H7 (cell line): ENCODE measurements around the gene PARK7. TPM values are rescaled to one million over a fixed set of nuclear protein-coding genes. Genes with fewer than 3 reads are reported as not detected.
"Not testable (repeated sequence)": the region's sequence is repeated elsewhere in the genome, so short reads cannot be mapped to it uniquely, and the experiment has no call there.

Experiments
- DNase-seq: peaks from one replicate; pipeline ENCODE4 v3.0.0; 2012
- H3K27me3 ChIP-seq: 2 replicates; pipeline ENCODE4 v1.6.0; 2011; ENCODE audit warnings: mild to moderate bottlenecking, low read length; ENCODE audit not compliant: control insufficient read depth, insufficient read depth
- H3K36me3 ChIP-seq: replicated peaks from 2 replicates; pipeline ENCODE4 v1.5.1; 2011; ENCODE audit warnings: low read length; ENCODE audit not compliant: control insufficient read depth, insufficient read depth
- H3K4me3 ChIP-seq: 2 replicates; pipeline ENCODE4 v1.5.1; 2011; ENCODE audit warnings: low read depth, mild to moderate bottlenecking, control low read depth, low read length, moderate library complexity; ENCODE audit not compliant: insufficient read depth
- total RNA-seq: library from RNA; depleted of rRNA; stranded (reverse); fragments of >200 nt; shearing (Covaris generic); gene quantifications from 2 replicates; pipeline ENCODE4 v1.2.3, GENCODE V29; 2014

Gene PARK7
- total RNA-seq, 1 experiment from 2014 or later = 298 TPM

DNA sequence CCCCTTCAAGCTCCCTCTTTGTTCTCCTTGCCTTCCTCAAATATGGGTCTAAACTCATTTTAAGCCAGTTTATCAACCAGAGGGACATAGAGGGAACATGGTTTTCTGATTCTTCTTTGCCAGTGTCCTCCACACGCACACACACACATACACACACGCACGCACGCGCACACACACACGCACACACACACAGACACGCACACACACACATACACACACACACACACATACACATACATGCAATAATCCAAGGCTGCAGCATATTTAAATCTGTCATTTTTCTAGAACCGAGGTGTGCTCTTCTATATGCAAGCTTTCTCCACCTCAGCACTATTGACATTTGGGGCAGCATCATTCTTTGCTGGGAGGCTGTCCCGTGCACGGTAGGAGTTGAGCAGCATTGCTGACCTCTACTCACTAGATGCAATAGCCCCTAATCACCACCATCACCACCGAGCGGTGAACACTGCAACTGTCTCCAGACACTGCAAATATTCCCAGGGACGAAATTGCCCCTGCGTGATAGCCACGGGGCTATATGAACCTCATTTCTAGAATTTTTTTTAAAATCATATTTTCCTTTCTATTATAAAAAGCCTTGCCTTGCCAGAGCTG is 28.9 kb upstream of the PARK7 start:
- Histone ChIP-seq H3K36me3 (no peaks in the 10 kb centered on the region), H3K4me3 (no peak overlapping the region), H3K27me3 (no peaks in the 10 kb centered on the region; the same call in 1 of the 2 replicates)
- DNase-seq = no peak

DNA sequence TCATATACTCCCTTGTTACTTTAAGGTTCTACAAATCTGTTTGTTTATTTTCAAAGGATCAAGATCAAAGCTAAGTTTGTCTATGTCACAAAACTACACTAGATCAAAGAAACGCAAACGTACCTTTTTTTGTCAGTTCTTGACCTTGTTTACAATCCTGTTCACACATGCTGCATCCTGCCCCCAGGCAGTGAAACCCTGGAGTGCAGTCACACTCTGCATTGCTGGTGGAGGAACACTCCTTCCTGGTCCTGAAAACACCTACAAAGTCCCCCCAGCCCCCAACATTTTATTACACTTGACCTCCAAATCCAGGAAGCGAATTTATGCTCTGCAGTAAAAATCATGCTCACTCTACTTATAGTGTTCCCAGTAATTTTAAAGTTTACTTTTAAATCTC is 23.4 kb upstream of the PARK7 start:
- Histone ChIP-seq H3K4me3 (no peak overlapping the region), H3K36me3 (no peaks in the 10 kb centered on the region), H3K27me3 (peaks cover 32% of the 10 kb centered on the region)
- DNase-seq = no peak

DNA sequence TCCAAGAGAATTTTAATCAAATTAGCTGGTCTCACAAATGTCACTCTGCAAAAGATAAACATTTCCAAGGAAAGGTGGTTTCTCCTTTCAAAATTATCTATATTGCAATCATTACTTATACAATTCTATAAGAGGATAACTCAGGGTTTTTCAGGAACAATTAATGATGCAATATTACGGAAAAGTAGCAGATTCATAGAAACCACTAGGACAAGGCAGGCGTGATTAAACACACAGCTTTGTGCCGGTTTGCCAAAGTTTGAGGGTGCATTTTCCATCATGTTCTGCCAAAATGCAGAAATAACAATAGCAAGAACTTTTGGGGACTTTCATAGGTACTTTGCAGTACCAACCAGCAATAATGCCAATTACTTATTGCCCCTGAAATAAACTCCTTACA is 21.5 kb upstream of the PARK7 start:
- Histone ChIP-seq H3K4me3 (no peak overlapping the region), H3K27me3 (peaks cover 36% of the 10 kb centered on the region), H3K36me3 (no peaks in the 10 kb centered on the region)
- DNase-seq = no peak

DNA sequence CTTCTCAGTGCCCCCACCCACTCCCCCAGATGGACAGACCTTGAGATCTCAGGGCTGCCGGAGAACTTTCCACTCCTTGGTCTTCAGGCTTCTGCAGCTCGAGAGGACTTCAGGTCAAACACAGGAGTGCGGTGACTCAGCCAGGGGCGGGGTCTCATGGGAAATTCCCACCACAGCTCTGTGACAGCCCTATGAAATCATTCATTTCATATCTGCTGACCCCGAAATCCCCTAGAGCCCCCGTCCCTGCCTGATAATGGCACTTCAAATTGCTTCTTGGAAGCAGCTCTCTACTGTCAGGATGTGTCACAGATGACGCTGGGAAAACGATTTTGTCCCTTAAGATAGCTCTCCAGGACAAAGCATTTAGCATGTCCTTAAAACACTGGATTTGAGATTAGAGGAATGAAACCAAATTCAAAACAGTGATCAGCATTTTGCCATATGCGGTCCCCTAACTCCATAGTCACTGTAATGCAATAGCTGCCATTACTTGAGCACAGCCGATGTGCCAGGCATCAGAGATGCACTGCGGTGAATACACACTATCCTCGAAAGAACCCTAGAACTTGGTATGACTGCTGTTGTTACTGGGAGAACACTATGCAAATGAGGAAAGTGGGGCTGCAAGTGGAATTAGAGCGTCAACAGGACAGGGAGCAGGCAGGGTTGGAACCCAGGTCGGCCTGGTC is 20.6 kb upstream of the PARK7 start, which contains the start of gene TNFRSF9:
TSS of gene TNFRSF9 (minus strand) at position 95 of the 692 bp plus-strand sequence. CDS start 845 bp downstream, outside the sequence.
- no peak for DNase-seq
- Histone ChIP-seq H3K4me3 (no peak within 1 kb of the TSS), H3K36me3 (no peaks in the 10 kb centered on the region), H3K27me3 (peaks cover 36% of the 10 kb centered on the region)

DNA sequence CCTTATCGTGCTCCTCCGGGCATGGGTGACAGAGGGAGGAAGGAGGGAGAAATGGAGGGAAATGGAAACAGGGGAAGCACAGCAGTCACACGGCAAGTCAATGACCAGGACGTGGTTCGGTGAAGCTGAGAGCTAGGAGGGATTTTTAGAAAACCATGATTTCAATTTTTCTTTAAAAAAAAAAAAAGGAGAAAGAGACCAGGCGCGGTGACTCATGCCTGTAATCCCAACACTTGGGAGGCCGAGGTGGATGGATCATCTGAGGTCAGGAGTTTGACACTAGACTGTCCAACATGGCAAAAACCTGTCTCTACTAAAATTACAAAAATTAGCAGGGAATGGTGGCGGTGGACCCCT is 20.1 kb upstream of the PARK7 start:
- DNase-seq = no peak
- Histone ChIP-seq H3K36me3 (no peaks in the 10 kb centered on the region), H3K27me3 (peaks cover 36% of the 10 kb centered on the region), H3K4me3 (no peak overlapping the region)

DNA sequence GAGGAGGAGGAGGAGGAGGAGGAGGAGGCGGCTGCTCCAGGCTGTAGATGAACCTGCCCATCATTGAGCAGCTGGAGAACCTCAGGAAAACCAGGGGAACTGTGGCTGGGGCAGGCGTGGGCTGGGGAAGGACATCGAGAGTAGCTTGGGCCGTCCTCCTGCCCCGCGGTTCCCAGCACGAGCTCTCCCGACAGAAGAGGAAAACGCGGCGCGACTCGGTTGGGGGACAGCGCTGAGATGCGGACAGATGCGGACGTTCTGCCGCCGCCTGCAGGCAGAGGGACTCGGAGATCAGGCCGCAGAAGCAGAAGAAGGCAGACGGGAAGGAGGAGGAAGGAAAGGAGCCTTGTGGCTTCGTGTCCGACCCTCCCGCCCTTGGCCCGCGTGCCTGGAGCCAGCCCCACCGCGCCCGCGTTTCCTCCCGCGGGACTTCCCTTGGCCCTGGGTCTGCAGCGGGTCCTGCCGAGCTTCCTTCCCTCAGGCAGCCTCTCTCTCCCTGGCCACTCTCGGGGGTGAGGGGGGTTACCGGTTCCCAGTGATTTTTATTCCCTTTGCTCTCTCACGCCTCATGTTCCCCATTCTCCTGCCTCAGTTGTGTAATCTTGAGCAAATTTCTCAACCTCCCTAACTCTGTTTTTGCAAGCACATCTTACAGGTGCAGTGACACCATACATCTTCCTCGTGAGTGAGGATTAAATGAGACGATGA is 19.1 kb upstream of the PARK7 start:
- peak overlapping the region; percentile 20 for H3K4me3 ChIP-seq
- H3K36me3 ChIP-seq = no peaks in the 10 kb centered on the region
- H3K27me3 ChIP-seq = peaks cover 36% of the 10 kb centered on the region
- DNase-seq = peak; percentile 86

DNA sequence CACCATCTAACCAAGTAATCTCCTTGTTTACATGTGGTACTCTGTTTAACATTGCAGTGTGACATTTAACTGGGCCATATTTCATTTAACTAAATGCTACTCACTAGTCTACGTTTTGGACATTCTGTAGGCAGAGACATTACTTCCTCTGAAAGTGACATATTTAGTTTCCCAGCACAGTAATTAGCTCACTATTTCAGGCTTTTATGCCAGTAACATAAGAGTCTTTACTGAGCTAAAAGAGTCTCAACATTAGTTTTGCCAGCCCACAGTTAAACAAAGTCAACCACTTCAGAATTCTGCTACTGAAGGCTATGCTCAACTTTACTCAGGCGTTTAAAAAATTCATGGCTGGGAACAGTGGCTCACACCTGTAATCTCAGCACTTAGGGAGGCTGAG is 18.3 kb upstream of the PARK7 start:
- Histone ChIP-seq H3K4me3 (no peak overlapping the region), H3K27me3 (peaks cover 36% of the 10 kb centered on the region), H3K36me3 (no peaks in the 10 kb centered on the region)
- DNase-seq = no peak

DNA sequence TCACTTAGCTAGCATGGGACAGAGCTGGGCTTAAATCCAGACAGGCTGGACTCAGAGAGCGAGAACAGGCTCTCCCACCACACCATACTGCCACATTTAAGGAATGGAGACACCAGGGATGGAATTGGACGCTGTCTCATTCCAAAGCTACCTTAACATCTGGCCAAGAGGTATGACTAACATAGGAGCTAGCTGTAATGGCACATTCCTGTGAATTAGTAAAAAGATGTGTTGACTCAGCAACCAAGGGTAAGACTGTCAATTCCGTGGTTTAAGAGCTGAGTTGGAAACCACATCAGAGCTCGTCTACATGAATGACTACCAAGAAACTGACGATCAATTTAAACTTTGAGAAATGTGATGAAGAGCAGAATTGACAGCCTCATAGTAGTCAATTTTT is 12.6 kb upstream of the PARK7 start:
- no peak overlapping the region for H3K4me3 ChIP-seq
- no peaks in the 10 kb centered on the region for H3K36me3 ChIP-seq
- no peak for DNase-seq
- no peaks in the 10 kb centered on the region for H3K27me3 ChIP-seq

DNA sequence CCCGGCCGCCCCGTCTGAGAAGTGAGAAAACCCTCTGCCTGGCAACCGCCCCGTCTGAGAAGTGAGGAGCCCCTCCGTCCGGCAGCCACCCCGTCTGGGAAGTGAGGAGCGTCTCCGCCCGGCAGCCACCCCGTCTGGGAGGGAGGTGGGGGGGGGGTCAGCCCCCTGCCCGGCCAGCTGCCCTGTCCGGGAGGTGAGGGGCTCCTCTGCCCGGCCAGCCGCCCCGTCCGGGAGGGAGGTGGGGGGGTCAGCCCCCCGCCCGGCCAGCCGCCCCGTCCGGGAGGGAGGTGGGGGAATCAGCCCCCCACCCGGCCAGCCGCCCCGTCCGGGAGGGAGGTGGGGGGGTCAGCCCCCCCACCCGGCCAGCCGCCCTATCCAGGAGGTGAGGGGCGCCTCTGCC is 8.7 kb upstream of the PARK7 start:
- H3K27me3 ChIP-seq, DNase-seq, H3K4me3 ChIP-seq: not testable (repeated sequence)

DNA sequence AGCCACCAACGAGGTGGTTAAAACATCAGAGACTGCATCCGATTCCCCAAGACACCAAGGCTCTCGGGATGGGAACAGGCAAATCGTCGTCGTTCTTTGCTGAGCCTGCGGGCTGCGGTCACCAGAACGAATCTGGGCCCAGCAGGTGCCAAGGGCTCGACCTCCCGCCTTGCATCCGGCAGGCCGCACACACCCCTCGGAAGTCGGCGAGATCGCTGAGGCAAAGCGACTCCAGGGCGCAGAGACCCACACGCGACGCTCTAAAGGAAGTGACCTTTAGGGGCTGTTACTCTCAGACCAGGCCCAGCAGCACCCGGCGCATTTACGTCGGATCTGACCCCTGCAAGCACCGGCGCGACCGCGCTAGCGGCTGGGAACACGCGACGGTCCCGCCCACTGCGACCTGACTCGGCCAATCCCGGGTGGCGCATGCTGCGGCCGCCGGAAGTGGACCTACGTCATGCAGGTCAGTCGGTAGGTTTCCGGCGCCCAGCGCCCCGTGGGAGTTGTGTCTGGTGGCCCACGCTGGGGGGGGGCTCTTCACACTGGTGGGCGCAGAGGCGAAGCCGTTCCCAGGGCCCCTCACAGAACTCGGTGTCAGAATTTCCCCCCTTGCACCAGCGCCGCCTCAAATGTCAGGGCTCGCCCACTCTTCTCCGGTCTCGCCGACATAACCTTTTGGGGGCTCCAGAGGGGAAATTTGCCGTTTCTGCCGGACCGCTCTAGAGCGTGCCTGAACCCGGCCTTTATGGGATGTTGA is 7.5 kb upstream of the PARK7 start:
- DNase-seq = no peak
- Histone ChIP-seq H3K27me3 (no peaks in the 10 kb centered on the region), H3K36me3 (no peaks in the 10 kb centered on the region), H3K4me3 (peak overlapping the region; percentile 24; the same call in 1 of the 2 replicates)

More for the DNA sequence above, 8.7 kb upstream of the PARK7 start:
- not testable (repeated sequence) for H3K36me3 ChIP-seq

DNA sequence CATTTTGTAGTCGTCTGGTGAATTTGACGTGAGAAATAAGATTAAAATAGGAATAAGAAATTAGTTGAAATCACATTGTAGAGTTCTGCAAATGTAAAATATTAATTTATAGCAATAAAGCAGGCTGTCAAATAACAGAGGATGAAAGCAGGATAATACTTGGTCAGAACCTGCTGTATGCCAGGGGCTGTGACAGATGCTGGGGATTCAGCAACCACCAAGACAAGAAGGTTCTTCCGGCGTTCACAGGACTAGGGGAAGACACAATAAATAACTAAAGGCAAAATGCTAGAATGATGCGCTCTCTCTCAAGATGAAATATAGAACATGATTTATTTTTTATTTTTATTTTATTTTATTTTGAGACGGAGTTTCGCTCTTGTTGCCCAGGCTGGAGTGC is 6.8 kb upstream of the PARK7 start:
- H3K4me3 ChIP-seq = no peak overlapping the region
- DNase-seq = no peak
- no peaks in the 10 kb centered on the region for H3K36me3 ChIP-seq
- no peaks in the 10 kb centered on the region for H3K27me3 ChIP-seq

DNA sequence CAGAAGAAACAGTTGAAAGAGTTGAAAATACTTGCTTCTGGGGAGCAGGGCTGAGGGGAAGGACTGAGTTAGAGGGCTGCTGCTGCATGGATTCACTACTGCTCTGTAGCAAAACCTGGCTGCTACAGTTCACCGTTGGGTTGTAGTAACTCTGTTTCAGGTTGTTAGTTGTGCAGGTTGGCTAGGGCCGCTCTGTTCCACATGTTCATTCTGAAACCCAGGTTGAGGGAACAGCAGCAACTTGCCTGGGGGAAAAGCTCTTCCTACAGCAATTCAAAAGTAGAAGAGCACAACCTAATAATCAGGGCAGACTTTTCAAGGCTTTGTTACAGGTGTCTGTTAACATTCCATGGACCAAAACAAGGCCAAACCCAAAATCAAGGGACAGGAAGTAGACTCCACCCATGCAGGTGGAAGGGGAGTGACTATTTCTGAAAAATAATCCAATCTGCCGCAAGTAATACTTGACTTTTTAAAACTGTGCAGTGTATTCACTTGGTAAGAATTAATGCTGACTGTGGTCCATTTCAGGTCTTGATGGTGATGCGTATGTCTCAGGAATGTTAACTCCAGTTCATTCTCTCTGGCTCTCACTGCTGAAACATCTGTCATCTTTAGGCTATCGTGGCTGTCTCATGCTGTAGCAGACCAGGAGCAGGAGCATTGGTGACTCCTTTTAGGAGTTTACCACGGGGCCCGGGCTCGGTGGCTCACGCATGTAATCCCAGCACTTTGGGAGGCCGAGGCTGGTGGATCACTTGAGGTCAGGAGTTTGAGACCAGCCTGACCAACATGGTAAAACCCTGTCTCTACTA is 5.1 kb upstream of the PARK7 start:
- no peak for DNase-seq
- Histone ChIP-seq H3K4me3 (no peak overlapping the region), H3K27me3 (no peaks in the 10 kb centered on the region), H3K36me3 (no peaks in the 10 kb centered on the region)

DNA sequence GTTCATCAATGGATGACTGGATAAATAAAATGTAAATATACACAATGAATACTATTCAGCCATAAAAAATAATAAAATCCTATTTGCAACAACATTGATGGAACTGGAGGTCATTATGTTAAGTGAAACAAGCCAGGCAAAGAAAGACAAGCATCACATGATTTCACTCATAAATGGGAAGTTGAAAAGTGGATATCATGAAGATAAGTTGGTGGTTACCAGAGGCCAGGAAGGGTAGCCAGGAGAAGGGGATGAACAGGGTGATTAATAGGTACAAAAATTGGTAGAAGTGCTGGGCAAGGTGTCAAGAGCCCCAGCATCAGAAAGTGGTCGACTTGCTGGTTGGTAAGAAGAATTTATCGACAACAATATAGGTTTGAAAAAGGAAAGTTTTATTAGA is 1.3 kb upstream of the PARK7 start:
- no peaks in the 10 kb centered on the region for H3K27me3 ChIP-seq
- H3K4me3 ChIP-seq = no peak overlapping the region
- no peak for DNase-seq
- H3K36me3 ChIP-seq = peaks cover 9% of the 10 kb centered on the region

DNA sequence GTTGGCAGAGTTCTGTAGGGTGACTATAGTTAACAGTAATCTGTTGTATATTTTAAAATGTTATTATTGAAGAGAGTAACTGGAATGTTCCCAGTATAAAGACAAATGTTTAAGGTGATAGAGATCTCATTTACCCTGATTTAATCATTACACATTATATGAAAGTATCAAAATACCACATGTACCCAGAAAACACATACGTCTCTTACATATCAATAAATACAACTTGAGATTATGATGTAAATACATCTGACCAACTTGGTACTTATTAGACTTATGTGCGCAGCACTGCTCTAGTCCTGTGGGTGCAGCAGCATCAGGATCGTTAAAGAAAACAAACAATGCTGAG is 670 bp upstream of the PARK7 start:
- DNase-seq = no peak
- H3K27me3 ChIP-seq = no peaks in the 10 kb centered on the region
- peaks cover 14% of the 10 kb centered on the region for H3K36me3 ChIP-seq
- peak overlapping the region; percentile 97 for H3K4me3 ChIP-seq
